GM18909 (cell line): ENCODE measurements around the gene VTI1B.

Experiments used
- ATAC-seq: cut with Tn5 transposase; IDR thresholded peaks from one replicate; pipeline ENCODE4 v1.9.1; 2021; ENCODE audit warnings: mild to moderate bottlenecking; ENCODE audit not compliant: unreplicated experiment, poor library complexity

Gene VTI1B

GRCh38 chr14:67680121-67680602 is 5.7 kb upstream of the VTI1B start:
- peak; percentile 97 for ATAC-seq

- ATAC-seq = no peak
These were observed 4.6 kb upstream of the VTI1B start for GRCh38 chr14:67679006-67679405.

GRCh38 chr14:67675219-67675582 is 769 bp upstream of the VTI1B start:
- no peak for ATAC-seq

GRCh38 chr14:67674139-67674479 is 323 bp downstream of the VTI1B start:
- peak; percentile 47 for ATAC-seq

GRCh38 chr14:67673451-67673850 is 981 bp downstream of the VTI1B start:
- no peak for ATAC-seq

- ATAC-seq = no peak
These were observed 5.9 kb downstream of the VTI1B start for GRCh38 chr14:67668559-67668958.

GRCh38 chr14:67666750-67667449 is 7.5 kb downstream of the VTI1B start:
- peak; percentile 54 for ATAC-seq

- no peak for ATAC-seq
These were observed 8.6 kb downstream of the VTI1B start for GRCh38 chr14:67665868-67666267.

- no peak for ATAC-seq
These were observed 10.8 kb downstream of the VTI1B start for GRCh38 chr14:67663633-67664032.

GRCh38 chr14:67653651-67654280 is 20.7 kb downstream of the VTI1B start:
- no peak for ATAC-seq

GRCh38 chr14:67652189-67652588 is 22.2 kb downstream of the VTI1B start:
- ATAC-seq = no peak

- no peak for ATAC-seq
These were observed 23.7 kb downstream of the VTI1B start for GRCh38 chr14:67650694-67651093.

- ATAC-seq = no peak
These were observed 24.3 kb downstream of the VTI1B start for GRCh38 chr14:67650151-67650550.

GRCh38 chr14:67646131-67646530 is 28.3 kb downstream of the VTI1B start:
- no peak for ATAC-seq

GRCh38 chr14:67645414-67645813 is 29.0 kb downstream of the VTI1B start:
- no peak for ATAC-seq

- no peak for ATAC-seq
These were observed 30.0 kb downstream of the VTI1B start for GRCh38 chr14:67644428-67644827.

- ATAC-seq = no peak
These were observed 30.7 kb downstream of the VTI1B start for GRCh38 chr14:67643713-67644112.

- no peak for ATAC-seq
These were observed 32.3 kb downstream of the VTI1B start for GRCh38 chr14:67641902-67642749.

- no peak for ATAC-seq
These were observed 33.0 kb downstream of the VTI1B start for GRCh38 chr14:67641480-67641879.

- no peak for ATAC-seq
These were observed 35.8 kb downstream of the VTI1B start for GRCh38 chr14:67638642-67639041.

- ATAC-seq = no peak
These were observed 38.0 kb downstream of the VTI1B start for GRCh38 chr14:67636361-67636919.
